ENCODE results near the gene OR4E2.
"Not testable (repeated sequence)": the region's sequence is repeated elsewhere in the genome, so short reads cannot be mapped to it uniquely, and the experiment has no call there.

The OR4E2 gene

DNA sequence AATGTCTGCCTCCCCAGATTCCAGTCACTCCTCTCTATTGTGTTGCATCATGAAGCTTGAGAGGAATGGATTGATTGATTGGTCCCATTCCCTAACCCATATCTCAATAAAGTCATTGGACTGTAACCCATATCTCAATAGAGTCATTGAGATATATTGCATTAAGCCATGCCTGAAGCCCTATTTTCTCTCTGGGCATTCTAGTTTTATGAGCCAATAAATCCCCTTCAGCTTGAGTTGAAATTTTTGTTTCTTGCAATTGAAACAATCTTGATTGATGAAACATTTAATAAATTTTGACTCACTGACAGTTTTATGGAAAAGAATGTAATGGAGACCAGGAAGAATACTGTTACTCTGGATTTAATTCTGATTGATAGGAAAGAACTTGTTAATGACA, 40.8 kb downstream of the OR4E2 start:
- in situ Hi-C loops (cut with HindIII; ENCODE audit: low sequenced_read_pairs) = no loop called here

GRCh38 chr14:21697662-21698061, 44.0 kb downstream of the OR4E2 start:
- in situ Hi-C loops (cut with HindIII; ENCODE audit: low sequenced_read_pairs) = not testable (repeated sequence)

DNA sequence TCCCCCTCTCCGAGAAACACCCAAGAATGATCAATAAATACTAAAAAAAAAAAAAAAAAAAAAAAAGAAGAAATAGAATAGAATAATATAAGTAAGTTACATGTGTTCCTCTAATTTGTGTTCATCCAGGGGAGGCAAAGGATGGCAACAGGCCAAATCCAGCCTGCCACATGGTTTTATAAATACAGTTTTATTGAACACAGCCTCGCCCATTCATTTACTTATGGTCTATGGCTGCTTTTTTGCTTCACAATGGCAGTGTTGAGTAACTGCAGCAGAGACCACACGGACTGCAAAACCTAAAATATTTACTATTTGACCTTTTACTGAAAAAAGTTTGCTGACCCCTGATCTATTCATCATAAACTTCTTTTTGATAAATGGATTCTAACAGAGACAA, 44.9 kb downstream of the OR4E2 start:
- in situ Hi-C loops (cut with HindIII; ENCODE audit: low sequenced_read_pairs) = not testable (repeated sequence)

GRCh38 chr14:21699551-21699950, 45.9 kb downstream of the OR4E2 start:
- in situ Hi-C loops (cut with HindIII; ENCODE audit: low sequenced_read_pairs) = no loop called here

DNA sequence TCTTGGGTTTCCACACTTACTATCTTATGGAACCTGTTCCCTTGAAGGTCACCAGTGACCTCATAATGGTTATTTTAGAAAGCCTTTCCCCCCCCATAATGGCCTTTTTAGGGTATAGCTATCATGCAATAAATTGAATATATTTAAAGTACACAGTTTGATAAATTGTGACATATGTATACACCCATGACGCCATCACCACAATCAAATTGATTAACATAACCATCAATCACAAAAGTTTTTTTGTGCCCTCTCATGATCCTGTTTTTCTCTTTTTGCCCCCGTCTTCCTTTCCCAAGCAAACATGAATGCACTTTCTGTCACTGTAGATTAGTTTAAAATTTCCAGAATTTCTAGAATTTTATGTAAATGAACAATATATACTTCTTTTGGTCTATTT, 48.7 kb downstream of the OR4E2 start:
- in situ Hi-C loops (cut with HindIII; ENCODE audit: low sequenced_read_pairs) = no loop called here

- in situ Hi-C loops (cut with HindIII; ENCODE audit: low sequenced_read_pairs) = no loop called here
These were observed 50.0 kb downstream of the OR4E2 start for GRCh38 chr14:21703357-21704326.

DNA sequence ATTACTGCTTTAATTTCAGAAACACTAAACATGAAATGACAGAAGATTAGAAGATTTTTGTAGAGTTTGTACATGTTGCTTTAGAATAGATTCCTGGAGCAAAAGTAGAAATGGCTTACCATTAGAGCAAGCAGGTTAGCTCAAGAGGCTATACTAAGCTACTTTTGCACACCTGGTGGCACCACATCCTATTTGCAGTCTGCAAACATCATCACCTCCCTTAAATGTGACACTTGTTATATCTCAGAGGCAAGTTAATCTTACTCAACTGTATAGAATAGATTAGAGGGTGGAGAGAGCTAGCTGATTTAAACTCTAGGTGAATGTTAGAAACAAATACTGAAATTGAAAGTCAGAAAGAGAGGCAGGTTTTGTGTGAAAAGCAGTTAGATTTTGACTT, 50.7 kb downstream of the OR4E2 start:
- in situ Hi-C loops (cut with HindIII; ENCODE audit: low sequenced_read_pairs) = no loop called here

DNA sequence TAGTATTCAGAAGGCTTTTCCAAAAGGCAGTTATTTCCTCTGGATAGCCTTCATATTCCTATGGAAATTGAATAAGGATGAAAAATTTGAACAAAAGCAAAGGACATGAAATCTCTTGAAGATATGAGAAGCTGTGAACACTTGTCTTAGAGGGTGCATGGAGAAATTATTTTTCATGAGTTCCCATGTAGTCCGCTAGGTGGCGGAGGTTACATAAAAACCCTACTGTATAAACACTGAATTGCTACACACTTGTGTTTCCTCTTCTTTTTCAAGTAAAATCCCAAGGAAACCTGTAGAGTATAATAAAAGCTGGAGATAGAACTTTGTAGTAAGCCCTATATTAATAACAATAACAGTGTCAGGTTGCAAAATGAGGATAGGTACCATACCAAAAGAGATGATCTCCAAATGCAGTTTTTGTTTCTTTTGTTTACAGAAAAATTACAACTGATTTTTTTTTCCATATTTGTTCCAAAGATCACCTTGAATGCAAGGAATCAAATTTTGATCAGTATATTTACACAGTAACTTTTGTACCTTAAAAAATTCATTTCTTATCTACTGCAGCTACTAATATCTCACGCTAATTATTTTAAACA, 57.8 kb downstream of the OR4E2 start:
- in situ Hi-C loops (cut with HindIII; ENCODE audit: low sequenced_read_pairs) = no loop called here

DNA sequence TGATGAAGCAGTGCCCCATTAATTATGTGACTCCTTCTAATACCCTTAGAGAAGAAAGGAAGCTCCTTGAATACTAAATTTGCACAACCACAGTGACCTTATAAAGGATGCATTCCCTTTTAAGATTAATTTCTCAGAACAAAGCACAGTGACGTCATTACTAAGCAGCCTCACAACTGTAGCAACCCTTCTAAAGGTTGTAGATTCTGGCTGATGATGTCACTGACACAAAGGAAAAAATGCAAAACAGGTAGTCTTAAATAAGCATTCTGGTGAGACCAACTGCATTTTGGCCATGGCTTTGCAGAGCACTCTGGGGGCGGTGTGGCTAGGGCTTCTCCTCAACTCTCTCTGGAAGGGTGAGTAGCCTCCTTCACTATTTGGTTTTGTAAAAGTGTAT, 58.4 kb downstream of the OR4E2 start:
- in situ Hi-C loops (cut with HindIII; ENCODE audit: low sequenced_read_pairs) = no loop called here

DNA sequence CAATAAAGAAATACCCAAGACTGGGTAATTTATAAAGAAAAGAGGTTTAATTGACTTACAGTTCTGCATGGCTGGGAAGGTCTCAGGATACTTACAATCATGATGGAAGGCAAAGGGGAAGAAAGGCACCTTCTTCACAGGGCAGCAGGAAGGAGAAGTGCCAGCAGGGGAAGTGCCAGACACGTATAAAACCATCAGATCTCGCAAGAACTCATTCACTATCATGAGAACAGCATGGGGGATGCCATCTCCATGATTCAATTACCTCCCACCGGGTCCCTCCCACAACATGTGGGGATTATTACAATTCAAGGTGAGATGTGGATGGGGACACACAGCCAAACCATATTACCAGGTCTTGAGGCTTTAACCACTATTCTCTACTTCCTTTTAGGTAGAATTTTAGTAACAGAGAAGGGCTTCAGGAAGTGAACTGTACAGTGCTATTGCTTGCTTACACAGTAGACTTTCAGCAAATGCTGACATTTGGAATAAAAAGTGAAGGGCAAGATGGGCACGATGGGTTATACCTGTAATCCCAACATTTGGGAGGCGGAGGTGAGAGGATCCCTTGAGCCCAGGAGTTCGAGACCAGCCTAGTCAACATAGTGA, 60.8 kb downstream of the OR4E2 start:
- in situ Hi-C loops (cut with HindIII; ENCODE audit: low sequenced_read_pairs) = no loop called here
